HG02623 (cell line): ENCODE data around the gene ZNF135.

Experiments used
- ATAC-seq: cut with Tn5 transposase; IDR thresholded peaks from one replicate; pipeline ENCODE4 v1.9.1; 2021; ENCODE audit warnings: moderate library complexity; ENCODE audit not compliant: unreplicated experiment

ZNF135 gene

DNA sequence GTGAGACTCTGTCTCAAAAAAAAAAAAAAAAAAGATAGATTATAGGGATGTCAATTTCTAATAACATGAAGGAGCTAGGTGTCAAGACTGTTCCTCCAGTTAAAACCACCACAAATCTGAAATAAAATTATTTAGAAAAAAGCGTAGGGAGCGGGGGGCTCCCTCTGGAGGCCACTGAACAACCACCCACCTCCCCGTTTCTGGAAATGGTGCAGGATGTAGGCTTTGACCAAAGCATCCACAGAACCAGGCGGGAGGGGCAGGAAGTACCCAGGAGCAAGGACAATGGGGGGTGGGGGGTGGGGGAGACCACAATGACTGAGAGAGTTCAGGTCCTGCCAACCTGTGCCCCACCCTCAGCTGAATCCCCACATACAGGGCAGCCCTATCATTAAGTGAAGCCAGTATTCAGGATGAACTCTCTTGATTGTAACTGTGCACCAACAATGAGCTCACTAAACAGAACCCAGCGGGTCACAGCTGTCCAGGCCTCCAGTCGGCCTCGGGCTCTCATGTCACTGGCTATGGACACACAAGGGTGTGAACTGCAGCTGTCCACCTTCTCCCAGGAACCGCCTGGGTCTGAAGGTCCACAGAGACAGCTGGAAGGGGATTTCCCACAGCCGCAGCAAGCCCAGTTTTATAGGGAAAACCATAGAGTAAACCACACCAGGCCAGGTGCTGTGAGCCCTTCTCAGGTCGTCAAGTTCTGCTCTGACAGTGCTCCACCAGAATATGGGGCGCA lies 32.3 kb downstream of the ZNF135 start:
- ATAC-seq, result no peak

DNA sequence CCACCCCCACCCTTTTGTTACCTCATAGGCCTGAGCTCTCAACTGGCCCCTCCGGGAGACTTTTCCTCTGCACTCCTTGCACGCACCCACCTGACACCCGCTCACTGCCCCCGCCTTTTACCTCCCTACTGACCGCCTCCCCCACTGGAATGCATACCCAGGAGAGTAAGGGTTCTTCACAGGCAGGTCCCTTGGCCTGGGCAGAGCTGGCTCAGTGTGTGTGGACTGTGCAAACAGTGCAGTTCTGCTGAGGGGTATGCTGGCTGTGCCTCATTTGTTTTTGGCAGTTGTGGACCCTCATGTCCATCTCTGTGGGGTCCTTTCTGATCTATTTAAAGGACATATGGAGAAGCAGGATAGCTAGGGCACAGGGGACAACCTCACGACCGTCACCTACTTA lies 34.0 kb downstream of the ZNF135 start:
- no peak for ATAC-seq

DNA sequence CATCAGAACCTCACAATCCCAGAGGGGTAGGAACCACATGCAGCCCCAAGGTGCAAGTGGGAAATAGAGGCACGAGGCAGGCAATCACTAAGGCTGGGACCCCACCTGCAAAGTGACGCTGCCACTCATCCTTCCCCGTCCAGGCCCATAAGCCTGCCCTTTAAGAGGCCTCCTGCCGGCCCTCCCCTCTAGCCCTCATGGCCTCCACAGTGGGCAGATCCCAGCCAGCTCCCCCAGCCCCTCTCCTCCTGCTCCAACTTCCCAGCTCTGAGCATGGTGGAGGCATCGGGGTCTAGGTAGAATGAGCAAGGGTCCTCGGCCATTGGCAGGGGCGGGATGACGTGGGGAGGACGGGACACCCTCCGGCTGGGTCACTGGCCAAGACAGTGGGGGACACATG lies 36.2 kb downstream of the ZNF135 start:
- ATAC-seq, result no peak

GRCh38 chr19:58096884-58097283 lies 37.8 kb downstream of the ZNF135 start:
- no peak for ATAC-seq

DNA sequence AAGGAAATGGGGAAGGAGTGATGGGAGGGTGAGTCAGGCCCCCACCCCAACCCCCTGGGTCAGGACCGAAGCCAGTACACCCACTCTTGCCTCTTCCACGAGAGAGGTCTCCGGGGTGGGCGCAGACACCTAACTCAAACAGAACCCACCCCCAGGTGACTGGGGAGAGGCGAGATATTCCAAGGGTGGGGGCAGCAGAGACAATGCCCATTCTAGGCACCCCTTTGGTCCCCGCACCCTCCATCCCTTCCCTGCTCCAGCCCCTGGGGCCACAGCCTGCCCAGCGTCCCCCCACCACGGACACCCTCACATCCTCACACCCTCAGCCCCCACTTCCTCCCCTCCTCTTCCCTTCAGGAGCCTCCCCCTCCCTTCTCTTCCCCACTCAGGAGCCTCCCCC lies 38.3 kb downstream of the ZNF135 start:
- no peak for ATAC-seq

GRCh38 chr19:58097781-58098681 lies 38.9 kb downstream of the ZNF135 start, which contains the start of gene ZSCAN18:
TSS of gene ZSCAN18 (minus strand) at chr19:58098231. CDS start at chr19:58090267, 7,964 bp downstream.
- ATAC-seq, result no peak

DNA sequence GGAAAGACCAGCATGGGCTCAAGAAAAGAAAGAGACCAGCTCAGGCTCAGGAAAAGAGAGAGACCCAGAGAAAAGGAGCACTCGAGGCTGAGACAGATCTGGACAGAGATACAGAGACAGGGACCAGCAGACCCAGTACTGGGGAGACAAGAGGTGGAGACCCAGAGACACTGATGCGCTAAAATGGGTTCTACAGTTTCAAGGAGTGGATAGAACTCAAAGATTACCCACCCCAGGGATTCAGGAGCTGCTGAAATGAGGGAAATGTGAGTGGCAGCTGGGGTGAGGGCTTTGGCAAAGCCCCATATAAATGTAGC lies 39.6 kb downstream of the ZNF135 start:
- ATAC-seq, result no peak

DNA sequence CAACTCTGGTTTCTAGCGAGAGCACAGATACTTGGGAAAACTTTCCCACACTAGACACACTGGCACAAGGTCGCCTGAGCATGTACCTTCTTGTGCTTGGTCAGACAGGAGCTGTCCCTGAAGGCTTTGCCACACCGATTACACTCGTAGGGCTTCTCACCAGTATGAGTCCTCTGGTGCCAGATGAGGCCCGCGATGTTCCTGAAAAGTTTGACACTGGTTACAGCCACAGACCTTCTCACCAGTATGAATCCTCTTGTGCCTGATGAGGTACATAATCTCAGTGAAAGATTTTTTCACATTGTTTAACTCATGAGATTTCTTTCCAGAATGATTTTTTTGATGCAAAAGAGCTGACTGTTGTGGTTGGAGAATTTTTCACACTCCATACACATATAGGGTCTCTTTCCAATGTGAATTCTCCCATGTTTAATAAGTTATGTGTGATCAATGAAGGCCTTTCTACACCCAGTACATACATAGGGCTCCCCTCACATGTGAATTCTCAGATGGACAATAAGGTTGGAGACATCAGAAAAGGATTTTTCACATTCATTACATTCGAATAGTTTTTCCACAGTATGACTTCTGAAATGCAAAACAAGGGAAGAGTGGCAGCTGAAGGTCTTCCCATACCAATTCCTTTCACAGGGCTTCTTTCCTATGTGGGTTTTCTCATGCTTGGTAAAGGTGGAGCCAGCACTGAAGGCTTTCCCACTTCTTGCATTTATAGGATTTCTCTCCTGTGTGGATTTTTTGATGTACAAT lies 48.9 kb downstream of the ZNF135 start:
- ATAC-seq, result no peak

DNA sequence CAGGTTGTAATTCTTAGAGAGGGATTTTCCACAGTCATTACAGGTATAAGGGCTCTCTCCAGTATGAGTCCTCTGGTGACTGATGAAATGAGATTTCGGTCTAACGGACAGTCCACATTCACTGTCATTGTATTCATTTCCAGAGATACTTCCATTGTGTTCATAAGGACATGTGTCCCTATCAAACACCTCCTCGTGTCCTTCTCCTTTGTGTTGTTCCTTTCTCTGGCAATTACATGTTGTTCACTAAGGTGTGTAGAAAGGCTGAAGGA lies 49.4 kb downstream of the ZNF135 start:
- no peak for ATAC-seq

DNA sequence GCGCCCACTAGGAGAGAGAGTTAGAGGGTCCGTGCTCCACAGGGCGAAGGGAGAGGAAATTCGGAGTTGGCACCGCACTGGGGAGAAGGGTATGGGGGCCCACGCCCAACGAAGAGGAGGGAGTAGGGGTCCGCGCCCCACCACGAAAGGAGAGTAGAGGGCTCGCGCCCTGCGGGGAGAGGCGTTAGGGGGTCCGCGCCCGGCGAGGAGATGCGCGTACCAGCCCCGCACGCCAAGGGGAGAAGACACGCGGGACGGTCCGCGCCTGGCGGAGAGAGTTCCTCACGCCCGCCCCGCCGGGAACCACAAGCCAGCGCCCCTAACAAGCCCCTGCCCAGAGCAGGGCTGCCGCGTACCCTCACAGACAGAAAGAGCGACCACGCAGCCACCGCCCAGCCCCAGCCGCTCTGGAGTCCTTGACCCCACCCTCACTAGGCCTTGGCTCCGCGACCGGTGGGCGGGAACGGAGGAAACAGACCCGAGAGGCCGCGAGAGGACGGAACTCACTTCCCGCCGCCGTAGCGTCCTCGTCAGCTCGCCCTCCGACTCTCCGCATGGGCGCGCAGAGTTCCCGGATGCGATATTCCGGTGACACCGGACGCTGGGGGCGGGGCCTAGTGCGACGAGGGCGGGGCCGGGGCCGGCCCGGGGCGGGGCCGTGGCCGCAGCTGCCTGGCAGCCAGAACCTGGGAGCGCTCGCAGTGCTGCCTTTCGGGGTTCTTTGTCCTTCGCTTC lies 58.9 kb downstream of the ZNF135 start:
- ATAC-seq, result no peak

- no peak for ATAC-seq
Measured at GRCh38 chr19:58118979-58119733, 60.1 kb downstream of the ZNF135 start.
